Endothelial cell (in vitro differentiated cells): ENCODE results near the gene BEST1. TPM values are rescaled to one million over a fixed set of nuclear protein-coding genes. Genes with fewer than 3 reads are reported as not detected.

Experiments used
- DNase-seq: peaks from one replicate; pipeline ENCODE4 v3.0.0; 2021; ENCODE audit warnings: low spot score
- H3K27ac Mint-ChIP-seq: one replicate; pipeline ENCODE4 v1.8.0; 2021; ENCODE audit warnings: mixed read lengths, inconsistent platforms; ENCODE audit not compliant: unreplicated experiment
- H3K27me3 Mint-ChIP-seq: one replicate; pipeline ENCODE4 v1.8.0; 2021; ENCODE audit warnings: mild to moderate bottlenecking, moderate library complexity, mixed read lengths, inconsistent platforms; ENCODE audit not compliant: unreplicated experiment
- H3K36me3 Mint-ChIP-seq: one replicate; pipeline ENCODE4 v1.8.0; 2021; ENCODE audit warnings: mild to moderate bottlenecking, low read depth, mixed read lengths, inconsistent platforms; ENCODE audit not compliant: unreplicated experiment
- H3K4me1 Mint-ChIP-seq: one replicate; pipeline ENCODE4 v1.8.0; 2021; ENCODE audit warnings: mild to moderate bottlenecking, mixed read lengths, inconsistent platforms; ENCODE audit not compliant: unreplicated experiment
- H3K4me3 Mint-ChIP-seq: one replicate; pipeline ENCODE4 v1.8.0; 2021; ENCODE audit warnings: mild to moderate bottlenecking, mixed read lengths, inconsistent platforms; ENCODE audit not compliant: unreplicated experiment
- H3K9me3 Mint-ChIP-seq: one replicate; pipeline ENCODE4 v1.8.0; 2021; ENCODE audit warnings: mixed read lengths, inconsistent platforms; ENCODE audit not compliant: unreplicated experiment
- CTCF ChIP-seq: fragments of 200-600 bp; sonication (generic); IDR thresholded peaks from one replicate; pipeline ENCODE4 v1.5.0; 2021; ENCODE audit warnings: antibody characterized with exemption; ENCODE audit not compliant: unreplicated experiment
- total RNA-seq: library from RNA; stranded (reverse); fragmentation: NEBNext Ultra II Directional; extraction: Animal tissue kit (Norgen Biotek cat#: 25700); gene quantifications from one replicate; pipeline ENCODE4 v1.2.1, GENCODE V29; 2021; ENCODE audit not compliant: unreplicated experiment

The BEST1 gene
- total RNA-seq, 1 donor from 2014 or later, result 0.08 TPM

DNA sequence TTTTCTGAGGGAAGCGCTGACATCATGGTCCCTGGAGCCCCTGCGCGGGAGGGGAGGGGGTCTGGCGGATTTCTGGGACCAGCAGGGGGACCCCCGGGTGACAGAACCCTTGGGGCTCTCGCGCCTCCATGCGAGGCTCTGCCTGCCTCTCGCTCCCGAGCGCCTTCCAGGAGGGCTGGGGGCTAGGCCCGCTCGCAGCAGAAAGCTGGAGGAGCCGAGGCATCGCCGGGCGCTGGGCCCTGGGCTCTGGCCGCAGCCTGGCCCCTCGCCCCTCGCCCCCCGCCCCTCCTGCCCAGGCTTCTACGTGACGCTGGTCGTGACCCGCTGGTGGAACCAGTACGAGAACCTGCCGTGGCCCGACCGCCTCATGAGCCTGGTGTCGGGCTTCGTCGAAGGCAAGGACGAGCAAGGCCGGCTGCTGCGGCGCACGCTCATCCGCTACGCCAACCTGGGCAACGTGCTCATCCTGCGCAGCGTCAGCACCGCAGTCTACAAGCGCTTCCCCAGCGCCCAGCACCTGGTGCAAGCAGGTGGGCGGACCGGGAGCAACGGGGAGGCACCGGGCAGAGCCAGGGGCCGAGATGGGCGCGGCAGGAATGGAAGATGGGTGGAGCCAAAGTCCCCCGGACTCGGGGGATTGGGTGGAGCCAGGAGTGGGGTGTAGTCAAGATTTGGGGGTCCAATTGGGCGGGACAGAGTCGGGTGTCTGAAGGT lies 5.4 kb downstream of the BEST1 start:
- no peak overlapping the region for H3K4me3 Mint-ChIP-seq
- peaks cover under 1% of the 10 kb centered on the region for H3K4me1 Mint-ChIP-seq
- no peak for TF ChIP-seq CTCF
- H3K36me3 Mint-ChIP-seq, result no peaks in the 10 kb centered on the region
- no peaks in the 10 kb centered on the region for H3K9me3 Mint-ChIP-seq
- DNase-seq, result no peak
- H3K27ac Mint-ChIP-seq, result no peak overlapping the region
- peaks cover 9% of the 10 kb centered on the region for H3K27me3 Mint-ChIP-seq

GRCh38 chr11:61956191-61957020 lies 6.3 kb downstream of the BEST1 start:
- H3K4me3 Mint-ChIP-seq, result no peak overlapping the region
- no peak overlapping the region for H3K27ac Mint-ChIP-seq
- DNase-seq, result no peak
- TF ChIP-seq CTCF, result no peak
- H3K36me3 Mint-ChIP-seq, result no peaks in the 10 kb centered on the region
- H3K4me1 Mint-ChIP-seq, result no peaks in the 10 kb centered on the region
- peaks cover 9% of the 10 kb centered on the region for H3K27me3 Mint-ChIP-seq
- no peaks in the 10 kb centered on the region for H3K9me3 Mint-ChIP-seq

- H3K27ac Mint-ChIP-seq, result no peak overlapping the region
- no peaks in the 10 kb centered on the region for H3K9me3 Mint-ChIP-seq
Observed at GRCh38 chr11:61957021-61957770, 7.0 kb downstream of the BEST1 start.

GRCh38 chr11:61958590-61958989 lies 8.4 kb downstream of the BEST1 start:
- no peak for TF ChIP-seq CTCF
- Mint-ChIP-seq H3K27ac (no peak overlapping the region), H3K4me3 (no peak overlapping the region), H3K4me1 (peaks cover 3% of the 10 kb centered on the region), H3K9me3 (no peaks in the 10 kb centered on the region), H3K27me3 (peaks cover 9% of the 10 kb centered on the region), H3K36me3 (peaks cover 4% of the 10 kb centered on the region)
- no peak for DNase-seq

More at GRCh38 chr11:61957021-61957770, 7.0 kb downstream of the BEST1 start:
- Mint-ChIP-seq H3K36me3 (no peaks in the 10 kb centered on the region), H3K4me1 (no peaks in the 10 kb centered on the region), H3K4me3 (no peak overlapping the region), H3K27me3 (peaks cover 9% of the 10 kb centered on the region)
- DNase-seq, result no peak
- no peak for TF ChIP-seq CTCF
